ENCODE results near the gene ARHGAP22. TPM values are rescaled to one million over a fixed set of nuclear protein-coding genes. Genes with fewer than 3 reads are reported as not detected.

Gene ARHGAP22
- total and polyA plus RNA-seq, 2 experiments from 2014 or later: 4.8 to 10.7 TPM

GRCh38 chr10:48625826-48626134 is 20.9 kb upstream of the ARHGAP22 start (continued):
- no peak for TF ChIP-seq ETS1 (IDR thresholded peaks at IDR 0.05)
- TF ChIP-seq ZNF114 (CRISPR knock-in tag; IDR thresholded peaks at IDR 0.05): no peak
- no peak for TF ChIP-seq EZH2 (IDR thresholded peaks at IDR 0.05; ENCODE audit: low read depth, unreplicated experiment)

- no peak overlapping the region for H3K27ac ChIP-seq (ENCODE audit: low read depth)
- H3K79me2 ChIP-seq (replicated peaks; ENCODE audit: insufficient read depth): no peaks in the 10 kb centered on the region
- no peak overlapping the region for H2AFZ ChIP-seq
- no peak overlapping the region for H3K27ac Mint-ChIP-seq
- H3K9me3 Mint-ChIP-seq: no peaks in the 10 kb centered on the region; the same call in 2 of the 3 replicates
- no peak overlapping the region for H3K4me2 ChIP-seq
- H3K4me1 ChIP-seq (ENCODE audit: insufficient read depth): no peaks in the 10 kb centered on the region
- no peak overlapping the region for H3K4me3 ChIP-seq
- H4K20me1 ChIP-seq (replicated peaks; ENCODE audit: insufficient read depth): no peaks in the 10 kb centered on the region
- no peaks in the 10 kb centered on the region; the same call in 2 of the 3 replicates for H3K36me3 Mint-ChIP-seq (ENCODE audit: low read depth)
- DNase-seq (ENCODE audit: low spot score) (no peak), ATAC-seq (no peak)
- H3K27me3 ChIP-seq (ENCODE audit: insufficient read depth): no peaks in the 10 kb centered on the region
- peaks cover 19% of the 10 kb centered on the region; the same call in 1 of the 2 replicates for H3K9me2 ChIP-seq (ENCODE audit: insufficient read depth)
- H3K36me3 ChIP-seq (ENCODE audit: insufficient read depth): no peaks in the 10 kb centered on the region
- H3K4me3 Mint-ChIP-seq: no peak overlapping the region
- no peaks in the 10 kb centered on the region for H3F3A ChIP-seq (replicated peaks; ENCODE audit: low read depth)
- H3K4me1 Mint-ChIP-seq: peaks cover 6% of the 10 kb centered on the region; the same call in 2 of the 3 replicates
- no peaks in the 10 kb centered on the region for H3K27me3 Mint-ChIP-seq (ENCODE audit: insufficient read depth, low read depth, poor library complexity)
- TF ChIP-seq EZH2 (IDR thresholded peaks at IDR 0.05; ENCODE audit: low read depth, unreplicated experiment) (no peak), JUNB (IDR thresholded peaks at IDR 0.05; ENCODE audit: unreplicated experiment) (no peak), ETS1 (IDR thresholded peaks at IDR 0.05) (no peak), REST (IDR thresholded peaks at IDR 0.05; ENCODE audit: unreplicated experiment) (no peak), EZH2phosphoT487 (IDR thresholded peaks at IDR 0.05; ENCODE audit: unreplicated experiment) (no peak), ZNF331 (CRISPR knock-in tag; IDR thresholded peaks at IDR 0.05; ENCODE audit: low read depth) (no peak), NANOG (IDR thresholded peaks at IDR 0.05; ENCODE audit: borderline replicate concordance) (no peak), STAT1 (IDR thresholded peaks at IDR 0.05; ENCODE audit: unreplicated experiment) (no peak), CREB1 (CRISPR knock-in tag; IDR thresholded peaks at IDR 0.05; ENCODE audit: low read depth) (no peak), ZNF114 (CRISPR knock-in tag; IDR thresholded peaks at IDR 0.05) (no peak), ZNF462 (CRISPR knock-in tag; IDR thresholded peaks at IDR 0.05) (no peak), POLR2AphosphoS5 (IDR thresholded peaks at IDR 0.05; ENCODE audit: low read depth) (no peak)
These were observed 18.8 kb upstream of the ARHGAP22 start for GRCh38 chr10:48623607-48624132.

All from GM23338 (cell line).